ENCODE data around the gene PKDREJ. TPM values are rescaled to one million over a fixed set of nuclear protein-coding genes. Genes with fewer than 3 reads are reported as not detected.

The PKDREJ gene
- total RNA-seq, 4 donors from 2014 or later = under 0.01 to 0.23 (median 0.10) TPM; not detected in 1

DNA sequence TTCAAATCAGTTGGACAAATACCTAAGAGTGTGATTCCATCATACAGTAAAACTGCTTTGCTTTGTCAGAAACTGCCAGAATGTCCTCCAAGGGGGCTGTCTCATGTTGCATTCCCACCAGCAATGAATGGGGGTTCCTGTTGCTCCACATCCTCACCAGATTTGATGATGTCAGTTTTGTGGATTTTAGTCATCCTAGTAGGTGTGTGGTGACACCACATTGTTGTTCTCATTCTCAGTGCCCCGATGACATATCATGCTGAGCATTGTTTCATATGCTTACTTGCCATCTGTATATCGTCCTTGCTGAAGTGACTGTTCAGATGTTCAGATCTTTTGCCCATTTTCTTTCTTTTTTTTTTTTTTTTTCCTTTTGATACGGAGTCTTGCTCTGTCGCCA, 50.1 kb downstream of the PKDREJ start:
- no peaks in the 10 kb centered on the region for H3K4me1 ChIP-seq
- ATAC-seq = no peak
- H3K9me3 ChIP-seq = peaks cover 0 to 16% (median 2%) of the 10 kb centered on the region in 3 donors
- H3K27me3 ChIP-seq = no peaks in the 10 kb centered on the region
- 83 to 95% methylated on average over 1 to 2 of the region's 4 CpGs for WGBS, 2 donors (ENCODE audit: low coverage in 1 of 2)
- H3K27ac ChIP-seq = no peak overlapping the region
- H3K4me3 ChIP-seq = no peak overlapping the region
- H3K36me3 ChIP-seq = peaks cover 0 to 95% of the 10 kb centered on the region in 2 donors
- TF ChIP-seq CTCF (IDR thresholded peaks at IDR 0.05) = no peak
- no peak for TF ChIP-seq POLR2A (IDR thresholded peaks at IDR 0.05)
- no peak for TF ChIP-seq POLR2AphosphoS5 (IDR thresholded peaks at IDR 0.05)
- no peak for TF ChIP-seq EP300 (IDR thresholded peaks at IDR 0.05)

- Histone ChIP-seq H3K4me3 (no peak overlapping the region), H3K4me1 (no peaks in the 10 kb centered on the region), H3K27ac (no peak overlapping the region), H3K36me3 (peaks cover 0 to 92% of the 10 kb centered on the region in 2 donors), H3K9me3 (peaks cover 0 to 16% (median 2%) of the 10 kb centered on the region in 3 donors), H3K27me3 (no peaks in the 10 kb centered on the region)
- TF ChIP-seq CTCF (IDR thresholded peaks at IDR 0.05) (no peak), POLR2AphosphoS5 (IDR thresholded peaks at IDR 0.05) (no peak), EP300 (IDR thresholded peaks at IDR 0.05) (no peak)
- 96% methylated on average over 3 to 4 of the region's 4 CpGs for WGBS, 2 donors (ENCODE audit: low coverage in 1 of 2)
- ATAC-seq = no peak
Measured at GRCh38 chr22:46212195-46212594, 50.9 kb downstream of the PKDREJ start.

DNA sequence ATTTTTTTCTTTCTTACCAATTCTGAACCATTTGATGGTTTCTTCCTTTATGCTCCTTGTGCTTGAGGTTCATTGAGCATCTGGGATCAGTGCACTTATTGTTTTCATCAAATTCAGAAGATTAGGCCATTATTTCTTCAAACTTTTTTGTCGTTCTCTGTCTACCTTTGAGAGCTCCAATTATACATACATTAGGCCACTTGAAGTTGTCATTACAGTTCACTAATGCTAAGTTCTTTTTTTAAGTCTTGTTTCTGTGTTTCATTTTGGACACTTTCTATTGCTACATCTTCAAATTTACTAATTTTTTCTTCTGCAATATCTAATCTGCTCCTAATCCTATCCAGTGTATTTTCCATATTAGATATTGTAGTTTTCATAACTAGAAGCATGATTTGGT, 53.9 kb downstream of the PKDREJ start:
- no peak for ATAC-seq
- peaks cover 0 to 22% (median 2%) of the 10 kb centered on the region in 3 donors for H3K9me3 ChIP-seq
- 88 to 100% methylated on average over 1 of the region's 1 CpG for WGBS, 2 donors (ENCODE audit: low coverage in 1 of 2)
- no peaks in the 10 kb centered on the region for H3K4me1 ChIP-seq
- no peak for TF ChIP-seq EP300 (IDR thresholded peaks at IDR 0.05)
- no peak for TF ChIP-seq POLR2A (IDR thresholded peaks at IDR 0.05)
- no peak for TF ChIP-seq CTCF (IDR thresholded peaks at IDR 0.05)
- H3K27ac ChIP-seq = no peak overlapping the region
- peaks cover 0 to 78% of the 10 kb centered on the region in 2 donors for H3K36me3 ChIP-seq
- H3K4me3 ChIP-seq = no peak overlapping the region
- no peaks in the 10 kb centered on the region for H3K27me3 ChIP-seq

Other genes starting within 250 kb of the PKDREJ start
- gene PPARA, start 112.8 kb downstream of the PKDREJ start, total RNA-seq = 10 to 100 TPM; 19.5 to 28.5 (median 26.9) TPM
- gene CDPF1, start 13.1 kb downstream of the PKDREJ start, total RNA-seq = 10 to 100 TPM; 14.9 to 27.1 (median 18.7) TPM
- gene TTC38, start 4.7 kb upstream of the PKDREJ start, total RNA-seq = 10 to 100 TPM; 21.8 to 61.8 (median 33.3) TPM
- under 1 TPM in 3 of 4 donors, not detected in 1; 0.13 to 0.20 (median 0.19) TPM for gene GTSE1, start 33.5 kb upstream of the PKDREJ start, total RNA-seq
- gene TRMU, start 72.4 kb upstream of the PKDREJ start, total RNA-seq = 10 to 100 TPM in 3 of 4 donors, 1 to 10 TPM in 1; 9.9 to 33.8 (median 24.6) TPM